Duodenal mucosa (tissue), 2 donors: ENCODE results near the gene SF3B6.
A peak's percentile ranks its signal among the peaks of the same experiment; 100 is the strongest.

ENCODE experiments used
- H3K27ac ChIP-seq: one replicate; pipeline ENCODE4 v1.7.0; 2013; ENCODE audit warnings: low read depth, low read length
- H3K27me3 ChIP-seq, 2 donors: one replicate each; pipeline ENCODE4 v1.7.0; 2013; ENCODE audit warnings: low read length in 2 of 2, control low read depth in 1 of 2; ENCODE audit not compliant: insufficient read depth in 2 of 2, control insufficient read depth in 1 of 2
- H3K36me3 ChIP-seq, 2 donors: one replicate each; pipeline ENCODE4 v1.7.0; 2013; ENCODE audit warnings: low read length in 2 of 2, control low read depth in 1 of 2; ENCODE audit not compliant: insufficient read depth in 2 of 2, control insufficient read depth in 1 of 2
- H3K4me1 ChIP-seq, 2 donors: one replicate each; pipeline ENCODE4 v1.7.0; 2013; ENCODE audit warnings: low read length in 2 of 2, control low read depth in 1 of 2; ENCODE audit not compliant: insufficient read depth in 2 of 2, control insufficient read depth in 1 of 2
- H3K4me3 ChIP-seq, 2 donors: one replicate each; pipeline ENCODE4 v1.7.0; 2013; ENCODE audit warnings: low read length in 2 of 2, low read depth in 1 of 2
- H3K9ac ChIP-seq, 2 donors: one replicate each; pipeline ENCODE4 v1.7.0; 2013; ENCODE audit warnings: low read length in 2 of 2, low read depth in 1 of 2
- H3K9me3 ChIP-seq, 2 donors: one replicate each; pipeline ENCODE4 v1.7.0; 2013; ENCODE audit warnings: low read length in 2 of 2, control low read depth in 1 of 2; ENCODE audit not compliant: control insufficient read depth in 1 of 2

The SF3B6 gene

GRCh38 chr2:24080701-24081100 lies 4.6 kb upstream of the SF3B6 start:
- Histone ChIP-seq H3K4me1 (peaks cover 24 to 26% of the 10 kb centered on the region in 2 donors), H3K27me3 (no peaks in the 10 kb centered on the region), H3K36me3 (peaks cover 12 to 27% of the 10 kb centered on the region in 2 donors), H3K27ac (no peak overlapping the region), H3K9ac (no peak overlapping the region), H3K4me3 (no peak overlapping the region), H3K9me3 (no peaks in the 10 kb centered on the region)

- Histone ChIP-seq H3K9ac (peak overlapping the region; percentile 81 to 90), H3K36me3 (peaks cover 15 to 34% of the 10 kb centered on the region in 2 donors), H3K4me1 (peaks cover 18 to 26% of the 10 kb centered on the region in 2 donors), H3K27ac (peak overlapping the region; percentile 95), H3K4me3 (peak overlapping the region; percentile 75 to 88), H3K9me3 (no peaks in the 10 kb centered on the region), H3K27me3 (no peaks in the 10 kb centered on the region)
Measured at GRCh38 chr2:24077879-24078278, 1.8 kb upstream of the SF3B6 start.

- peak overlapping the region; percentile 75 to 88 for H3K4me3 ChIP-seq
- peak overlapping the region; percentile 95 for H3K27ac ChIP-seq
- peak overlapping the region; percentile 81 to 90 for H3K9ac ChIP-seq
- H3K9me3 ChIP-seq, result no peaks in the 10 kb centered on the region
- H3K4me1 ChIP-seq, result peaks cover 15 to 22% of the 10 kb centered on the region in 2 donors
- H3K27me3 ChIP-seq, result no peaks in the 10 kb centered on the region
- peaks cover 16 to 34% of the 10 kb centered on the region in 2 donors for H3K36me3 ChIP-seq
Measured at GRCh38 chr2:24077535-24077877, 1.4 kb upstream of the SF3B6 start.

- Histone ChIP-seq H3K36me3 (peaks cover 18 to 29% of the 10 kb centered on the region in 2 donors), H3K27me3 (no peaks in the 10 kb centered on the region), H3K4me1 (peaks cover 14 to 17% of the 10 kb centered on the region in 2 donors), H3K9ac (peak overlapping the region; percentile 81 to 90), H3K27ac (peak overlapping the region; percentile 95), H3K9me3 (no peaks in the 10 kb centered on the region), H3K4me3 (peak overlapping the region; percentile 75 to 88)
Measured at GRCh38 chr2:24076849-24077534, 866 bp upstream of the SF3B6 start.

GRCh38 chr2:24075259-24075658 lies 867 bp downstream of the SF3B6 start:
- Histone ChIP-seq H3K9ac (peak overlapping the region; percentile 82 to 87), H3K4me3 (peak overlapping the region; percentile 88 to 98), H3K4me1 (peaks cover 14 to 16% of the 10 kb centered on the region in 2 donors), H3K36me3 (peaks cover 14 to 21% of the 10 kb centered on the region in 2 donors), H3K27ac (no peak overlapping the region), H3K27me3 (no peaks in the 10 kb centered on the region), H3K9me3 (no peaks in the 10 kb centered on the region)

- Histone ChIP-seq H3K27ac (no peak overlapping the region), H3K36me3 (peaks cover 17 to 28% of the 10 kb centered on the region in 2 donors)
Measured at GRCh38 chr2:24073816-24074215, 2.3 kb downstream of the SF3B6 start.

GRCh38 chr2:24072259-24072658 lies 3.9 kb downstream of the SF3B6 start:
- no peaks in the 10 kb centered on the region for H3K27me3 ChIP-seq
- no peaks in the 10 kb centered on the region for H3K9me3 ChIP-seq
- peaks cover 19 to 42% of the 10 kb centered on the region in 2 donors for H3K36me3 ChIP-seq
- no peak overlapping the region for H3K4me3 ChIP-seq
- peaks cover 8 to 10% of the 10 kb centered on the region in 2 donors for H3K4me1 ChIP-seq
- H3K9ac ChIP-seq, result no peak overlapping the region
- no peak overlapping the region for H3K27ac ChIP-seq

More at GRCh38 chr2:24073816-24074215, 2.3 kb downstream of the SF3B6 start:
- H3K9me3 ChIP-seq, result no peaks in the 10 kb centered on the region
- H3K9ac ChIP-seq, result no peak overlapping the region
- peaks cover 14 to 16% of the 10 kb centered on the region in 2 donors for H3K4me1 ChIP-seq
- H3K27me3 ChIP-seq, result no peaks in the 10 kb centered on the region
- no peak overlapping the region for H3K4me3 ChIP-seq

- Histone ChIP-seq H3K27me3 (no peaks in the 10 kb centered on the region), H3K4me1 (peaks cover 0 to 16% of the 10 kb centered on the region in 2 donors), H3K9me3 (no peaks in the 10 kb centered on the region), H3K36me3 (peaks cover 16 to 51% of the 10 kb centered on the region in 2 donors), H3K9ac (no peak overlapping the region), H3K27ac (no peak overlapping the region), H3K4me3 (no peak overlapping the region)
Measured at GRCh38 chr2:24065341-24065740, 10.8 kb downstream of the SF3B6 start.

- no peak overlapping the region for H3K4me3 ChIP-seq
- no peak overlapping the region for H3K27ac ChIP-seq
- no peak overlapping the region for H3K9ac ChIP-seq
- peaks cover 0 to 10% of the 10 kb centered on the region in 2 donors for H3K36me3 ChIP-seq
- H3K9me3 ChIP-seq, result no peaks in the 10 kb centered on the region
- peaks cover 0 to 5% of the 10 kb centered on the region in 2 donors for H3K4me1 ChIP-seq
- no peaks in the 10 kb centered on the region for H3K27me3 ChIP-seq
Measured at GRCh38 chr2:24058564-24059271, 17.4 kb downstream of the SF3B6 start.

GRCh38 chr2:24055750-24056149 lies 20.4 kb downstream of the SF3B6 start:
- H3K4me1 ChIP-seq, result peaks cover 0 to 5% of the 10 kb centered on the region in 2 donors
- no peaks in the 10 kb centered on the region for H3K27me3 ChIP-seq
- no peak overlapping the region for H3K27ac ChIP-seq
- H3K9ac ChIP-seq, result no peak overlapping the region
- peaks cover 0 to 4% of the 10 kb centered on the region in 2 donors for H3K36me3 ChIP-seq
- H3K9me3 ChIP-seq, result no peaks in the 10 kb centered on the region
- H3K4me3 ChIP-seq, result no peak overlapping the region
